Ramos (cell line): ENCODE data around the gene DHPS.
"Not testable (repeated sequence)": the region's sequence is repeated elsewhere in the genome, so short reads cannot be mapped to it uniquely, and the experiment has no call there.

Experiments
- in situ Hi-C: fragments of 300-500 bp; cut with MboI; formaldehyde crosslinking; loops from one replicate; pipeline ENCODE4 v1.14.3; 2022; ENCODE audit warnings: low sequenced_read_pairs; ENCODE audit not compliant: unreplicated experiment

The DHPS gene

DNA sequence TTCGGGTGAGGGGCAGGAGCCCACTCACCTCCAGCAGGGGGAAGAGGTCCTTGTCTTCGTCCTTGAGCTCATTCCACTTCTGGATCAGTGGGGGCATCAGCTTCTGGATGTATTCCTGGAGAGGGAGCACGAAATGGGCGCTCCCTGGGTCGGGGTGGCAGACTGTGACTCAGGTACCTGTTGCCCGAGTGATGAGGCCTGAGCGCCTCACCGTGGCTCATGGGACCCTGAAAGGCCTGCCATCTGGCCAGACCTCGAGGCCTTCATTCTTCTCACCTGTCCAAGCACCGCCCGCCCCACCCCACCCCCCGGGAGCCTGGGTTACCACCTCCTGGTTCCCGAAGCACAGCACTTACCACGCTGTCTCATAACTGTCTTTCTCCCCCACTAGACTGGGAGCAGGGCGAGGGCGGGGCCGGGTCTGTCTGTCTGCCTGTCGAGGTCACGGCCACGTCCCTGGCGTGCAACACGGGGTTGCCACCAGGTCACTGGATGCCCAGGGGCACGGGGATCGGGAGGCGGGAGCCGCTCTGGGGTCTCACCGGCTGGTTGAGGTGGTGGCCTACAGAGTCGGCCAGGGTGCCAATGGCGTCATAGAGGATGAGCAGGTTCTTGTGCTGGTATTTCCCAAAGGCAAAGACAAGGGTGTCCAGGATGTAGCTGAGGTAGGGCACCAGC, 24.1 kb upstream of the DHPS start:
- in situ Hi-C loops = no loop called here

DNA sequence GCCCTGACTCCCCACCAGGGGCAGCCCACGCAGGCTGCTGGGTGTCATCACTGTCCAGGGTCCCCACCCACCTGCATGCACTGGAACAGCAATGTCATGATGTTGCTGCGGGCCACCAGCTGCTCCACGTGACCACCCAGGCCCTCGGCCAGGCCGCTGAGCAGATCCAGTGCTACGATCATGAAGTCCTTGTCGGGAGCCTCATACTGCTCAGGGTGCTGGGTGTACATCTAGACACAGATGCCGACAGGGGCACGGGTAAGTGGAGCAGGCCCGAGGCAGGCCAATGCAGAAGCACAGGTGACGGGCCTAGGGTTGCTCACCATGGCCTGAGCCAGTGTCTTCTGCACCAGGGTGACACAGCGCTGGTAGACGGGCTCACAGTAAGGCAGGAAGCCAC, 23.5 kb upstream of the DHPS start:
- in situ Hi-C loops = no loop called here

DNA sequence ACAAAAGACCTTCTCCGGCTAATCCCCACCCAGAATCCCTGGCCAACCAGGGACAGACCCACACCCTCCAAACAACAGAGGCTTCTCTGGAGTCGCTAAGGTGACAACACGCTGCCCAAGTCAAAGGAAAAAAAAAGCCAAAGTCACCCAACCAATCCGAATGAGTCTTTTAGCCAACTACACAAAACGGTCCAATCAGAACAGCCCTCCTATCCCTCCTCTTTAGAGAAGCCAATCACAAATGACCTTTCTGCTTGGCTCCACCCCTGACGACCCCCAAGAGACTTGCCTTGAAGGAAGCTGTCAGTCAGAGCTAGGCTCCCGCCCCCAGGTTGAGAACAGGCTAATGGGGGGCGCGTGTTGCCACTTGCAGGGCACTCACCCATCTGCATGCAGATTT, 21.4 kb upstream of the DHPS start:
- in situ Hi-C loops = no loop called here

DNA sequence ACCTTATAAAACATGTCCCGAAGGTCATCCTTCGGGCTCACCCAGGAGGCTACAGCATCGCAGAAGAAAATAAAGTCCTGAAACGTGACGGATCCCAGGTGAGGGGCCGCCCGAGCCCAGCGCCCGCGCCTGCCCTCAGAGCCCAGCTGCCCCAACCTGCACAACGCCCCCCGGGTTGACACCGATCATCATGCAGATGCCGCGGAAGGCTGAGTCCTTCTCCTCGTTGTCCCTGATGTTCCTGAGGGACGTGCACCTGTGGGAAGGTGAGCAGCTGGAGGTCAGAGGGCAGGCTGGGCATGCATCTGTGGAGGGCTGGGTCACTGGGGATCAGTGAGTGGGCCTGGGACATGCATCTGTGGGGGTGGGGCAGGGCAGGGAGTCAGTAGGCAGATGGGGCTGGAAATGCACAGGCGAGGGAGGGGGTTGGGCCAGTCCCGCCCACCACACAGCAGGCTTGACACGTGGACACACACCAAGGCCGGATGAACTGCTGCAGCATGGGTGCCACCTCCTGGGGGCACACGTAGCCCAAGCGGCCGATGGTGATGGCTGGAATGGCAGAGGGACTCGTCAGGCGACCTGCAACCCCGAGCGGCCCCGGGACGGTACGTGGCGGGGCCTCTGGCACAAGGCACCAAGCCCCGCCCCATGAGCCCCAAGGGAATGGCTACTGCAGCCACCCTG, 20.1 kb upstream of the DHPS start:
- in situ Hi-C loops = no loop called here

GRCh38 chr19:12698138-12698537, 16.5 kb upstream of the DHPS start:
- in situ Hi-C loops = no loop called here

DNA sequence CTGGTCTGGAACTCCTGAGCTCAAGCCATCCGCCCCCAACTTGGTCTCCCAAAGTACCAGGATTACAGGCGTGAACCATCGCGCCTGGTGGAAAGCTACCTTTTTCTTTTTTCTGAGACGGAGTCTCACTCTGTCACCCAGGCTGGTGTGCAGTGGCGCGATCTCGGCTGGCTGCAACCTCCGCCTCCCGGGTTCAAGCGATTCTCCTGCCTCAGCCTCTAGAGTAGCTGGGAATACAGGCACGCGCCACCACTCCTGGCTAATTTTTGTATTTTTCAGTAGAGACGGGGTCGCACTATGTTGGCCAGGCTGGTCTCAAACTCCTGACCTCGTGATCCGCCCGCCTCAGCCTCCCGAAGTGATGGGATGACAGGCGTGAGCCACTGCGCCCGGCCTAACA, 15.7 kb upstream of the DHPS start:
- in situ Hi-C loops = not testable (repeated sequence)

DNA sequence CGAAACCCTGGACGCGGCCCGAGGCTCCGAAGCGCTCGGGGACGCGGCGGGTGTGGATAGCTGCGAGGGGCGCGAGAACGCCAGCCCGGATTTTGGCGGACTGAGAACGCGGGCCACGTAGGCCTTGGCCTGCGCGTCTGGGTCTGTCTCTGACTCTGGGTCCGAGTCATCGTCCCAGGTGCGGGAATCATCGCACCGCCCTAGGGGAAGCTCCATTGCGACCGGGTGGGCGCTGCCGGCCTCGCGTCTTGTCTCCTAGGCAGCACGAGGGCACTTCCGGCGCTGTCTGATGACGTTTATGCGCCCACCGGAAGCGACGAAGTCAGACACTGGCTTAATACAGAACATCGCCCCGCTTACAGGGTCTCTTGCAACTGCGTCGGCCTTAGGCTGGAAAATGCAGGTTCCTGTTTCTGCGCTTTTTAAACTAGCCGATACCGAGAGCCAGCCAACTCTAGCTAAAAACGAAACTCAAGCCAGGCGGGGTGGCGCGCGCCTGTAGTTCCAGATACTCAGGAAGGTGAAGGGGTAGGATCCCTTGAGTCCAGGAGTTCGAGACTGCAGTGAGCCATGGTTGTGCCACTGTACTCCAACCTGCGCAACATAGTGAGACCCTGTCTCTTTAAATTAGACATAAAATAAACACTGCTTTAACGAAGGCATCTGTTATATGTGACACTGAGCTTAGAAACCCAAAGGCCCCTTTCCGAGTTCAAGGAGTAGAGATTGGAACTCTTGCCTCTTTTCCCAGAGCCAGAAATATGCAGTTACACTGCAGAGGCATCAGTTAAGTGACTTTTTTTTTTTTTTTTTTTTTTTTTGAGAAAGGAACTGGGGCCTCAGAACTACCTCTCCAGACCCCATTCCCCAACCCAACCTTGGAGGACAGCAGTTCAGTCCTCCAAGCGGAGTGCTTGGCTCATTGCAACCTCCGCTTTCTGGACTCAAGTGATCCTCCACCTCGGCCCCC, 15.0 kb upstream of the DHPS start, which contains the start of gene FBXW9:
TSS of gene FBXW9 (minus strand) at position 266 of the 970 bp plus-strand sequence. CDS start at position 216, 50 bp downstream.
- in situ Hi-C loops = no loop called here

- in situ Hi-C loops = no loop called here
Observed at GRCh38 chr19:12695997-12696365, 14.3 kb upstream of the DHPS start.

DNA sequence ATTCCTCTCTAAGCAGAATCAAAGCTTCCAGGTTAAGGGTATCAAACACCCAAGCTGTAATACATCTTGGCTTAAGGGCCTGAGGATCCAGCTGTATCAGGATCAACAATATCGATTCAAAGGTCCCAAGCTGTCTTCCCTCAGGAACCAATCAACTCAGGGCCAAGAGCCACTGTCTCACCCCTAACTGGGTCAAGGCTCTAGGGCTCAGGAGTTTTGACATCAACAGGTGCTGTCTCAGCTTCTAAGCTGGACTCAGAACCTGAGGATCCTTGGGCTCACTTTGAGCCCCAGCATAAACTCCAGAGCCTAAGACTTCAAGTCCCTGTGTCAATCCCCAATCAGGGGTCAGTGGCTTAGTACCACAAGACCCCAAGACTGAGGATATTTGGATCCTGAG, 13.8 kb upstream of the DHPS start:
- in situ Hi-C loops = no loop called here

GRCh38 chr19:12695096-12695495, 13.4 kb upstream of the DHPS start:
- in situ Hi-C loops = no loop called here

- in situ Hi-C loops = no loop called here
Observed at GRCh38 chr19:12694641-12695040, 13.0 kb upstream of the DHPS start.

GRCh38 chr19:12692960-12693359, 11.3 kb upstream of the DHPS start:
- in situ Hi-C loops = no loop called here

- in situ Hi-C loops = no loop called here
Observed at GRCh38 chr19:12689581-12690216, 8.0 kb upstream of the DHPS start.

GRCh38 chr19:12689012-12689411, 7.3 kb upstream of the DHPS start:
- in situ Hi-C loops = no loop called here

DNA sequence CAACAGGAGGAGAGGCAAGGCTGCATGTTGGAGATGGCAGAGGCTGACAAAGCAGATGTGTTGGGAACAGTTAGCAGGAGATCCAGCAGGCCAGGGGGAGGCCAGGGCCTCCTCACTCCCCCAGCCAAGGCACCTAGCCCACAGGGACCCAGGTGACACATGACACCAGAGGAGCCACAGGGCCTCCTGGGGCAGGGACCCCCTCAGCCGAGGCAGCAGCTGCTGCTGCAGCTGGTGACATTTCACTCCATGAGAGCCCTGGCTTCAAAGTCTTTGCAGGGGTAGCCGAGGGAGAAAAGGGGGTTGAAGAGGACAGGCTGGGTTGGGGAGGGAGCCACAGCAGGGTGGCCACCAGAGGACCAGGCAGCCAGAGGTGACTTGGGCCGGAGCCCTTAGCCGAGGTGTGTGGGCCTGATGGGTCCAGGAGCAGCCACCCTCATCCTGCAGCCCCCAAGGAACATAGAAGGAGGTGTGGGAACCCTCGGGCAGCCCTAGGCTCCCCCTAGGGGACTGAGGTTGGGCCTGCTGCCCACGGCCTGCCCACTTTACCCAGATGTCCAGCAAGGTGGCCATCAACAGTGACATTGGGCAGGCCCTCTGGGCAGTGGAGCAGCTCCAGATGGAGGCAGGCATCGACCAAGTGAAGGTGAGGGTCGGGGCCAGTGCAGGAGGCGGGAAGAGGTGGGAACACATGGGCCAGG, 6.0 kb upstream of the DHPS start, which contains the start of gene GNG14:
TSS of gene GNG14 (plus strand) at position 503 of the 701 bp plus-strand sequence. CDS start at position 554, 51 bp downstream.
- in situ Hi-C loops = no loop called here

- in situ Hi-C loops = no loop called here
Observed at GRCh38 chr19:12685831-12686230, 4.2 kb upstream of the DHPS start.

DNA sequence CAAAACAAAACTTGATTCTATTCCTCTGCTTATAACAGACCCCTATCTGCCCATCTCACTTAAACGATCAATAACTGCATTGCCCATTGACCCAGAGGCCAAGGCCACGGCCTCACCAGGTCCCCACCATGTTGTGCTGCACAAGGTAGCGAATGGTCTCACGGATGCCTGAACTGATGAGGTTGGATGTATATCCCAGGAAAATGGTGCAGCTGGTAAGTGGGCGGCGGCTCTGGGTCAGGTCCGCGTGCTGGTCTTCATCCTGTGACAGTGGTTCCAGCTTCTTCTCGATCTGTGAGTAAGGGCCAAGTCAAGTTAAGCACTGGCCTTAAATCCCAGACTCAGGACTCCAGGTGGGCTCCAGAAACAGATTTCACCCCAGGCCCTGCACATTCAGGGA, 1.6 kb downstream of the DHPS start:
- in situ Hi-C loops = no loop called here

GRCh38 chr19:12678039-12678438, 3.6 kb downstream of the DHPS start:
- in situ Hi-C loops = not testable (repeated sequence)

DNA sequence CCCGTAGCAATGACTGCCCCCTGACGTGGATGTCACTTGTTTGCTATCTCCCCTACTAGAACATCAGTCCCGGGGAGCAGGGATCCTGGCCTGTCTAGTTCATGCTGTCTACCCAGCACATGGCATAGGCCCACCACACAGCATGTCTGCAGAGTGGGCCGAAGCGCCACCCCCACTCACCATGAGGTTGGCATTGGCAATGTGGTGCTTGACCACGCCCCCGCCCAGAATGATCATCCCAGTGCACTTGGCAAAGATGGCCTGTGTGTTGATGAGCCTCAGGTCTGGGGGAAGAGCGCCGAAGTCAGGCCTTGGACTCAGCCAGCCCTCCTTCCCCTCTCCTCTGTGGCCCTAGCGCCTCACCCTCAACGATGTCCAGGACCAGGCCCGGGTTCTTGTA, 4.8 kb downstream of the DHPS start:
- in situ Hi-C loops = no loop called here

- in situ Hi-C loops = no loop called here
Observed at GRCh38 chr19:12676384-12676792, 5.3 kb downstream of the DHPS start.
